OCI-LY3 (cell line): ENCODE data around the gene BCR.

Experiments
- H2AFZ ChIP-seq: fragments of 200-600, 300-600 bp; shearing (Covaris generic); 2 replicates; pipeline ENCODE4 v1.6.0; 2014; ENCODE audit warnings: antibody characterized with exemption, low read depth, low read length
- H3K27ac ChIP-seq: fragments of 200-600, 300-600 bp; sonication (generic); 2 replicates; pipeline ENCODE4 v1.5.1; 2014; ENCODE audit warnings: mild to moderate bottlenecking, low read length, moderate library complexity, mixed read lengths
- H3K27me3 ChIP-seq: fragments of 200-600, 300-600 bp; sonication (generic); 2 replicates; pipeline ENCODE4 v1.6.1; 2014; ENCODE audit warnings: low read depth, low read length, mixed read lengths
- H3K36me3 ChIP-seq: fragments of 200-600, 300-600 bp; sonication (generic); replicated peaks from 2 replicates; pipeline ENCODE3; 2014; ENCODE audit warnings: low read depth, low read length, mixed read lengths
- H3K4me1 ChIP-seq: fragments of 300-600, 200-600 bp; sonication (generic); 2 replicates; pipeline ENCODE4 v1.6.1; 2014; ENCODE audit warnings: low read length, mixed read lengths
- H3K4me2 ChIP-seq: fragments of 200-600, 300-600 bp; sonication (generic); 2 replicates; pipeline ENCODE4 v1.6.1; 2014; ENCODE audit warnings: low read length, mixed read lengths
- H3K4me3 ChIP-seq: fragments of 300-600, 200-600 bp; sonication (generic); 2 replicates; pipeline ENCODE4 v1.5.1; 2014; ENCODE audit warnings: antibody characterized with exemption, mild to moderate bottlenecking, low read length, moderate library complexity
- H3K79me2 ChIP-seq: fragments of 300-600, 200-600 bp; shearing (Covaris generic); 2 replicates; pipeline ENCODE4 v1.6.1; 2014; ENCODE audit warnings: mild to moderate bottlenecking, low read length, mixed read lengths
- H3K9ac ChIP-seq: fragments of 300-600, 200-600 bp; shearing (Covaris generic); 2 replicates; pipeline ENCODE4 v1.6.0; 2014; ENCODE audit warnings: mild to moderate bottlenecking, low read length, moderate library complexity
- H3K9me3 ChIP-seq: fragments of 200-600, 300-600 bp; shearing (Covaris generic); 2 replicates; pipeline ENCODE4 v1.6.1; 2014; ENCODE audit warnings: low read length, mixed read lengths; ENCODE audit not compliant: insufficient read depth
- H4K20me1 ChIP-seq: fragments of 200-600, 300-600 bp; sonication (generic); 2 replicates; pipeline ENCODE4 v1.6.1; 2016; ENCODE audit warnings: low read length, mixed read lengths; ENCODE audit not compliant: insufficient read depth
- CTCF ChIP-seq: fragments of 200-600, 300-600 bp; sonication (generic); IDR thresholded peaks from 2 replicates; pipeline ENCODE4 v1.5.1; 2014; ENCODE audit warnings: antibody characterized with exemption, low read length, low read depth
- EZH2phosphoT487 ChIP-seq: fragments of 200-600 bp; shearing (Covaris generic); IDR thresholded peaks from 2 replicates; pipeline ENCODE4 v1.6.1; 2018; ENCODE audit warnings: antibody characterized with exemption, mixed run types, low read depth

The BCR gene

GRCh38 chr22:23221351-23221804 is 41.1 kb downstream of the BCR start:
- Histone ChIP-seq H2AFZ (no peak overlapping the region), H3K9me3 (no peaks in the 10 kb centered on the region), H4K20me1 (peaks cover 10% of the 10 kb centered on the region), H3K4me1 (peaks cover 26% of the 10 kb centered on the region), H3K27ac (no peak overlapping the region), H3K79me2 (no peaks in the 10 kb centered on the region), H3K9ac (no peak overlapping the region), H3K36me3 (no peaks in the 10 kb centered on the region), H3K27me3 (peaks cover 10% of the 10 kb centered on the region), H3K4me3 (no peak overlapping the region), H3K4me2 (no peak overlapping the region; the same call in 1 of the 2 replicates)
- TF ChIP-seq EZH2phosphoT487, result no peak
- TF ChIP-seq CTCF, result no peak

GRCh38 chr22:23222033-23222792 is 41.9 kb downstream of the BCR start:
- H2AFZ ChIP-seq, result no peak overlapping the region
- H4K20me1 ChIP-seq, result peaks cover 10% of the 10 kb centered on the region
- H3K4me3 ChIP-seq, result no peak overlapping the region
- H3K27me3 ChIP-seq, result peaks cover 10% of the 10 kb centered on the region
- H3K4me2 ChIP-seq, result no peak overlapping the region
- H3K27ac ChIP-seq, result no peak overlapping the region
- no peaks in the 10 kb centered on the region for H3K36me3 ChIP-seq
- no peaks in the 10 kb centered on the region for H3K79me2 ChIP-seq
- no peaks in the 10 kb centered on the region for H3K9me3 ChIP-seq
- H3K4me1 ChIP-seq, result peaks cover 26% of the 10 kb centered on the region
- TF ChIP-seq CTCF (no peak), EZH2phosphoT487 (no peak)
- no peak overlapping the region for H3K9ac ChIP-seq

- Histone ChIP-seq H3K27me3 (peaks cover 10% of the 10 kb centered on the region), H3K9ac (no peak overlapping the region), H3K9me3 (peaks cover under 1% of the 10 kb centered on the region; the same call in 1 of the 2 replicates), H2AFZ (no peak overlapping the region), H3K27ac (no peak overlapping the region), H3K36me3 (no peaks in the 10 kb centered on the region), H3K4me2 (no peak overlapping the region), H3K79me2 (no peaks in the 10 kb centered on the region), H4K20me1 (peaks cover 10% of the 10 kb centered on the region), H3K4me3 (no peak overlapping the region), H3K4me1 (peaks cover 26% of the 10 kb centered on the region)
- TF ChIP-seq EZH2phosphoT487 (no peak), CTCF (no peak)
Observed at GRCh38 chr22:23222793-23223568, 42.7 kb downstream of the BCR start.

- TF ChIP-seq EZH2phosphoT487 (no peak), CTCF (no peak)
- no peak overlapping the region for H3K4me2 ChIP-seq
- H2AFZ ChIP-seq, result no peak overlapping the region
- peaks cover 10% of the 10 kb centered on the region for H3K27me3 ChIP-seq
- H3K4me1 ChIP-seq, result peaks cover 26% of the 10 kb centered on the region
- H3K36me3 ChIP-seq, result peaks cover 3% of the 10 kb centered on the region
- peaks cover 8% of the 10 kb centered on the region; the same call in 1 of the 2 replicates for H3K9me3 ChIP-seq
- no peak overlapping the region for H3K9ac ChIP-seq
- H3K79me2 ChIP-seq, result no peaks in the 10 kb centered on the region
- no peak overlapping the region for H3K4me3 ChIP-seq
- H3K27ac ChIP-seq, result no peak overlapping the region
- H4K20me1 ChIP-seq, result peaks cover 10% of the 10 kb centered on the region
Observed at GRCh38 chr22:23223569-23224317, 43.4 kb downstream of the BCR start.
